Spleen (tissue), 11 donors: ENCODE results near the gene SSU72. TPM values are rescaled to one million over a fixed set of nuclear protein-coding genes. Genes with fewer than 3 reads are reported as not detected.

Source experiments
- DNase-seq: peaks from one replicate; pipeline ENCODE4 v3.0.0-alpha.2; 2020
- H3K27ac ChIP-seq, 8 donors: fragments of 200-600 bp; sonication (generic) in 7 of 8; 1 replicate in 4 of 8; 2 replicates in 4 of 8; pipeline versions ENCODE4 v1.5.0 to v1.8.0; 2016 to 2021; ENCODE audit warnings: inconsistent platforms in 4 of 8, mild to moderate bottlenecking in 4 of 8, moderate library complexity in 1 of 8
- H3K27me3 ChIP-seq, 7 donors: fragments of 200-600 bp; sonication (generic) in 6 of 7; replicated peaks in 1 of 7; 1 replicate in 4 of 7; 2 replicates in 3 of 7; pipeline versions ENCODE4 v1.5.0 to v1.8.0; 2016 to 2021; ENCODE audit warnings: inconsistent platforms in 3 of 7, mild to moderate bottlenecking in 1 of 7
- H3K36me3 ChIP-seq, 6 donors: fragments of 200-600 bp; sonication (generic) in 5 of 6; 1 replicate in 4 of 6; 2 replicates in 2 of 6; pipeline versions ENCODE4 v1.5.0 to v1.8.0; 2016 to 2021; ENCODE audit warnings: inconsistent platforms in 2 of 6
- H3K4me1 ChIP-seq, 6 donors: fragments of 200-600 bp; sonication (generic) in 5 of 6; 1 replicate in 3 of 6; 2 replicates in 3 of 6; pipeline versions ENCODE4 v1.5.0 to v1.8.0; 2016 to 2021; ENCODE audit warnings: inconsistent platforms in 3 of 6
- H3K4me3 ChIP-seq, 8 donors: fragments of 200-600 bp; sonication (generic) in 7 of 8; 1 replicate in 4 of 8; 2 replicates in 4 of 8; pipeline versions ENCODE4 v1.5.0 to v1.8.0; 2016 to 2021; ENCODE audit warnings: inconsistent platforms in 4 of 8, mild to moderate bottlenecking in 4 of 8, moderate library complexity in 2 of 8
- H3K9me3 ChIP-seq, 8 donors: fragments of 200-600 bp; sonication (generic) in 7 of 8; 1 replicate in 4 of 8; 2 replicates in 4 of 8; pipeline versions ENCODE4 v1.5.0 to v1.8.0; 2016 to 2021; ENCODE audit warnings: inconsistent platforms in 4 of 8
- CTCF ChIP-seq, 11 experiments: fragments of 200-600 bp in 7 of 11; fragments of 450-650 bp in 4 of 11; sonication (generic) in 4 of 11; IDR thresholded peaks in 8 of 11; conservative IDR thresholded peaks in 3 of 11; 1 replicate in 7 of 11; 2 replicates in 4 of 11; pipeline versions ENCODE4 v1.4.0 to v1.8.0; 2016 to 2021; ENCODE audit warnings: antibody characterized with exemption in 11 of 11, inconsistent platforms in 4 of 11, mild to moderate bottlenecking in 1 of 11
- POLR2A ChIP-seq, 3 donors: fragments of 450-650 bp; IDR thresholded peaks; one replicate each; pipeline ENCODE4 v1.5.1; 2017; ENCODE audit warnings: antibody characterized with exemption in 3 of 3, mild to moderate bottlenecking in 1 of 3
- POLR2AphosphoS5 ChIP-seq, 3 donors: sonication (generic); formaldehyde crosslinking; IDR thresholded peaks; one replicate each; pipeline ENCODE4 v1.5.1; 2017; ENCODE audit warnings: antibody characterized with exemption in 3 of 3
- WGBS, 5 donors: extraction: QIAGEN DNeasy Blood & Tissue Kit in 3 of 5; methylation state at CpG; one replicate each; pipeline versions ENCODE4 v1.1.5 to v1.1.7; 2013 to 2018; 5-methylcytosine and 5-hydroxymethylcytosine counted together
- intact Hi-C: fragments of 100-400 bp; cut with DNase I; formaldehyde crosslinking; loops from one replicate; pipeline ENCODE4 v1.15.0; 2023; ENCODE audit warnings: low total_unique reads
- polyA plus RNA-seq, 3 donors: library from polyadenylated mRNA; stranded (reverse); fragments of 200-250 nt; gene quantifications; one replicate each; pipeline ENCODE4 v1.2.1, GENCODE V29; 2013
- total RNA-seq, 7 donors: library from RNA; depleted of rRNA in 3 of 7; stranded (reverse); fragments of >200 nt in 3 of 7; fragmentation: NEBNext Ultra II Directional in 4 of 7; extraction: Animal tissue kit (Norgen Biotek cat#: 25700) in 4 of 7; gene quantifications; one replicate each; pipeline versions ENCODE4 v1.1.0 to v1.2.1, GENCODE V29; 2016 to 2021
- donor health status: healthy with polysubstance abuse.
- donor health status: DM: no; HTN: no; CAD: no; lungs with moderate emphysema.
- donor health status: DM: no; HTN: no; CAD: no.
- donor health status: Bipolar disorder and iron deficiency.
- donor health status: healthy.
- donor health status: DM: no; HTN: no; CAD: no.
- donor health status: DM: yes; HTN: yes; CAD: no.

Gene SSU72
- total and polyA plus RNA-seq, 10 donors, result 86.7 to 168 (median 107) TPM

- H3K4me1 ChIP-seq, result peaks cover 4 to 49% (median 27%) of the 10 kb centered on the region in 6 donors
- intact Hi-C loops, result no loop called here
- no peaks in the 10 kb centered on the region for H3K36me3 ChIP-seq
- no peak for TF ChIP-seq CTCF (IDR thresholded peaks at IDR 0.05 in 8 of 11, conservative IDR thresholded peaks at IDR 0.05 in 3 of 11)
- no peak for TF ChIP-seq POLR2AphosphoS5 (IDR thresholded peaks at IDR 0.05)
- TF ChIP-seq POLR2A (IDR thresholded peaks at IDR 0.05), result no peak
- DNase-seq, result peak; percentile 76
- H3K9me3 ChIP-seq, result no peaks in the 10 kb centered on the region
- no peak overlapping the region for H3K27ac ChIP-seq
- WGBS, 5 donors, result 75 to 84% (median 81%) methylated on average over 14 of the region's 14 CpGs
- no peak overlapping the region for H3K4me3 ChIP-seq
- H3K27me3 ChIP-seq, result peaks cover 0 to 17% (median 4%) of the 10 kb centered on the region in 7 donors
Measured at GRCh38 chr1:1605034-1605591, 30.4 kb upstream of the SSU72 start.

- Histone ChIP-seq H3K4me1 (peaks cover 4 to 50% (median 28%) of the 10 kb centered on the region in 6 donors), H3K4me3 (no peak overlapping the region), H3K36me3 (no peaks in the 10 kb centered on the region), H3K27ac (no peak overlapping the region), H3K27me3 (peaks cover 0 to 19% (median 4%) of the 10 kb centered on the region in 7 donors), H3K9me3 (no peaks in the 10 kb centered on the region)
- TF ChIP-seq CTCF (IDR thresholded peaks at IDR 0.05 in 8 of 11, conservative IDR thresholded peaks at IDR 0.05 in 3 of 11) (no peak), POLR2AphosphoS5 (IDR thresholded peaks at IDR 0.05) (no peak), POLR2A (IDR thresholded peaks at IDR 0.05) (no peak)
- WGBS, 5 donors, result 81 to 93% (median 85%) methylated on average over 13 to 15 of the region's 15 CpGs
- peak; percentile 70 for DNase-seq
- intact Hi-C loops, result no loop called here
Measured at GRCh38 chr1:1604374-1605033, 29.8 kb upstream of the SSU72 start.

- no peak overlapping the region for H3K4me3 ChIP-seq
- WGBS, 5 donors, result 73 to 84% (median 82%) methylated on average over 9 to 13 of the region's 13 CpGs
- peak; percentile 74 for DNase-seq
- H3K27me3 ChIP-seq, result peaks cover 0 to 26% (median 11%) of the 10 kb centered on the region in 7 donors
- peaks cover 9 to 57% (median 34%) of the 10 kb centered on the region in 6 donors for H3K4me1 ChIP-seq
- H3K27ac ChIP-seq, result no peak overlapping the region
- no peak for TF ChIP-seq POLR2A (IDR thresholded peaks at IDR 0.05)
- TF ChIP-seq CTCF (IDR thresholded peaks at IDR 0.05 in 8 of 11, conservative IDR thresholded peaks at IDR 0.05 in 3 of 11), result no peak
- no peak for TF ChIP-seq POLR2AphosphoS5 (IDR thresholded peaks at IDR 0.05)
- intact Hi-C loops, result no loop called here
- H3K36me3 ChIP-seq, result no peaks in the 10 kb centered on the region
- H3K9me3 ChIP-seq, result no peaks in the 10 kb centered on the region
Measured at GRCh38 chr1:1603671-1604373, 29.2 kb upstream of the SSU72 start.
